ENCODE measurements around the gene CEP152.
"Not testable (repeated sequence)": the region's sequence is repeated elsewhere in the genome, so short reads cannot be mapped to it uniquely, and the experiment has no call there.

CEP152 gene

DNA sequence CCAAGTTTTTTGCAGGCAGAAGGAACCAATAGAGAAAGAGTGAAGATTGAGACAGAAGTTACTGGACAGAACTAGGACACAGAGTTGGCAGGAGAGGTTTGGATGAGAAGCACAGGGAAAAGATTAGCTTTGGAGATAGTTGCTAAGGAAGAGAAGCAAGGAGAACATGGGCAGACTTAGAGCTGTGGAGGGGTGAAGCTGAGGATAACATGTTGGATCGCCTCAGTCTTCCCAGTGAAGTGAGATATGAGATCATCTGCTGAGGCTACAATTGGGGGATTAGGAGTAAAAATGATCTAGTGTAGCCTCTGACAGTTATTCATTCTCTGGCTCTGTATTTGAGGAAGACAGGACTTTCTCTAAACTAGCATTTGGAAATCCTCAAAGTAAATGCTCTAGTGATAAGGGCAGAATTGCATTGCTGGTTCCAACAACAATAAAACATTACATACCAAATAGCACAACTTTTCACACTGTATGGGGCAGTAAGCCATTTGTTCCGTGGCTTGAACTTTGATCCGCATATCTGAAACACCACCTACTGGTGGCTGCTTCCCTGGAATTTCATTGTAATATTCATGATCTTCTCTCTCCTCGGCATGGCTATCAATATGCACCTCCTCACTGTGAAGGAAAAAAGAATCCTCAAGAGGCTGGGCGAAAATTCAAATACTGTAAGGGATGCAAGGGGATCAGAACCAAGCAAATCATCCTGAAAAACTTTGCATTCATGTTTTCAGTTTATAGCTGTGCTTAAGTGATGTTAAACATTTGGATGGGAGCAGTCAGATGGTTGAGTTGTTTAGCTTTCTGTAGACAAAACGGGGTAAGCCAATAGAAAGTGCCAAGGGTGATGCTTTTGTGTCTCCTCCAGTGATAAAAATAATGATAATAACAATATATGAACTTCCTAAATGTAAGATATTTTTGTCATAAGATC is 44.9 kb upstream of the CEP152 start:
- H3K27me3 Mint-ChIP-seq (ENCODE audit: low read depth, poor library complexity) = peaks cover 4% of the 10 kb centered on the region
- DNase-seq = peak; percentile 5
- H3K27ac Mint-ChIP-seq = no peak overlapping the region
- no peak overlapping the region for H3K4me3 Mint-ChIP-seq
- H3K9me3 Mint-ChIP-seq = peaks cover 4% of the 10 kb centered on the region
- TF ChIP-seq, protein P1, sequence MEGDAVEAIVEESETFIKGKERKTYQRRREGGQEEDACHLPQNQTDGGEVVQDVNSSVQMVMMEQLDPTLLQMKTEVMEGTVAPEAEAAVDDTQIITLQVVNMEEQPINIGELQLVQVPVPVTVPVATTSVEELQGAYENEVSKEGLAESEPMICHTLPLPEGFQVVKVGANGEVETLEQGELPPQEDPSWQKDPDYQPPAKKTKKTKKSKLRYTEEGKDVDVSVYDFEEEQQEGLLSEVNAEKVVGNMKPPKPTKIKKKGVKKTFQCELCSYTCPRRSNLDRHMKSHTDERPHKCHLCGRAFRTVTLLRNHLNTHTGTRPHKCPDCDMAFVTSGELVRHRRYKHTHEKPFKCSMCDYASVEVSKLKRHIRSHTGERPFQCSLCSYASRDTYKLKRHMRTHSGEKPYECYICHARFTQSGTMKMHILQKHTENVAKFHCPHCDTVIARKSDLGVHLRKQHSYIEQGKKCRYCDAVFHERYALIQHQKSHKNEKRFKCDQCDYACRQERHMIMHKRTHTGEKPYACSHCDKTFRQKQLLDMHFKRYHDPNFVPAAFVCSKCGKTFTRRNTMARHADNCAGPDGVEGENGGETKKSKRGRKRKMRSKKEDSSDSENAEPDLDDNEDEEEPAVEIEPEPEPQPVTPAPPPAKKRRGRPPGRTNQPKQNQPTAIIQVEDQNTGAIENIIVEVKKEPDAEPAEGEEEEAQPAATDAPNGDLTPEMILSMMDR (IDR thresholded peaks at IDR 0.05) = peak; percentile 28
- no peaks in the 10 kb centered on the region for H3K36me3 Mint-ChIP-seq (ENCODE audit: low read depth)
- H3K4me1 Mint-ChIP-seq = peaks cover 35% of the 10 kb centered on the region

DNA sequence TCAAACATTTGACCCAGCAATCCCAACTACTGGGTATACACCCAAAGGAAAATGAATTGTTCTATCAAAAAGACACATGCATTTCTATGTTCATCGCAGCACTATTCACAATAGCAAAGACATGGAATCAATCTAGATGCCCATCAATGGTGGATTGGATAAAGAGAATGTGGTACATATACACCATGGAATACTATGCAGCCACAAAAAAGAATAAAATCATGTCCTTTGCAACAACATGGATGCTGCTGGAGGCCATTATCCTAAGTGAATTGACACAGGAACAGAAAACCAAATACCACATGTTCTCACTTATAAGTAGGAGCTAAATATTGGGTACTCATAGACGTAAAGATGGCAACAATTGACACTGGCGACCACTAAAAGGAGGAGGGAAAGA is 43.6 kb upstream of the CEP152 start:
- H3K4me1 Mint-ChIP-seq = peaks cover 35% of the 10 kb centered on the region
- H3K27ac Mint-ChIP-seq; H3K36me3 Mint-ChIP-seq (ENCODE audit: low read depth); H3K9me3 Mint-ChIP-seq; H3K4me3 Mint-ChIP-seq; H3K27me3 Mint-ChIP-seq (ENCODE audit: low read depth, poor library complexity); DNase-seq: not testable (repeated sequence)

DNA sequence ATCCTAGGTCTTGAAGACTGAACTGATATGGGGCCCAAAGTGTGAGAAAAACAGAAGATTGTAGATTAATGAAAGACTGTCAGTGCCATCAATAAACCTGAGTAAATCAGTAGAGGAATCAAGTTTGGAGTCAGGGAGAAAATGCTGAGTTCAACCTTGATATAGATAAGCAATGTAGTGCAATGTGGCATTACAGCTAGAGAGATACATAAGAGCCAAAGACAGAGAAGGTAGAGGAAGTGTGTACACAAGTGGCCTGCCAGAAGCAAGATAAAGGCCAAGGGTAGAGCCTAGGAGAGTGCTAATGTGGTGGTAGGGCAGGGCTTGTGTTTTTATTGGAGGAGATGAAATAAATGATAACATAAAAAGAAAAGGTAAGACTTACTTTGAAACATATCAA is 41.1 kb upstream of the CEP152 start:
- H3K4me3 Mint-ChIP-seq = no peak overlapping the region
- no peaks in the 10 kb centered on the region for H3K27me3 Mint-ChIP-seq (ENCODE audit: low read depth, poor library complexity)
- H3K27ac Mint-ChIP-seq = no peak overlapping the region
- no peaks in the 10 kb centered on the region for H3K36me3 Mint-ChIP-seq (ENCODE audit: low read depth)
- DNase-seq = no peak
- TF ChIP-seq, protein P1 (IDR thresholded peaks at IDR 0.05) = no peak
- peaks cover 19% of the 10 kb centered on the region for H3K4me1 Mint-ChIP-seq
- peaks cover 4% of the 10 kb centered on the region for H3K9me3 Mint-ChIP-seq

DNA sequence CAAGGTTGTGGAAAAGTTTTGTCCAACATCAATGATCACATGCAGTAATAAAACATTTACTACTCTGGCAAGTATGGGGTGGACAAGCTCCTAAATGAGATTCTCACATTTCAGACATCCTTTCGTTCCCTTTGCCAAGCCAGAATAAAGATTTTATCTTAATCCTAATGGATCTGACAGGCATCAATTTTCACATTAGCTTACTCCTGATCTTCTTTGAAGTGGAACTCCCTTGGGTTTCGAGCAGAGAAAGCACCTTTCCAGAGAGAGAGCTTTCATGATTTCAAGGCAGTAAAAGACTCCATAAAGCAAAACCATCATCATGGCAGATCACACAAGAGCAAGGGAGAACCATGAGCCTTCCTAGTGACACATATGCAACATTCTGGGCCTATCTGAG is 39.8 kb upstream of the CEP152 start:
- no peak for DNase-seq
- Mint-ChIP-seq H3K4me1 (peaks cover 6% of the 10 kb centered on the region), H3K4me3 (no peak overlapping the region), H3K27me3 (ENCODE audit: low read depth, poor library complexity) (no peaks in the 10 kb centered on the region), H3K27ac (no peak overlapping the region), H3K36me3 (ENCODE audit: low read depth) (no peaks in the 10 kb centered on the region), H3K9me3 (peaks cover 4% of the 10 kb centered on the region)
- TF ChIP-seq, protein P1 (IDR thresholded peaks at IDR 0.05) = no peak

DNA sequence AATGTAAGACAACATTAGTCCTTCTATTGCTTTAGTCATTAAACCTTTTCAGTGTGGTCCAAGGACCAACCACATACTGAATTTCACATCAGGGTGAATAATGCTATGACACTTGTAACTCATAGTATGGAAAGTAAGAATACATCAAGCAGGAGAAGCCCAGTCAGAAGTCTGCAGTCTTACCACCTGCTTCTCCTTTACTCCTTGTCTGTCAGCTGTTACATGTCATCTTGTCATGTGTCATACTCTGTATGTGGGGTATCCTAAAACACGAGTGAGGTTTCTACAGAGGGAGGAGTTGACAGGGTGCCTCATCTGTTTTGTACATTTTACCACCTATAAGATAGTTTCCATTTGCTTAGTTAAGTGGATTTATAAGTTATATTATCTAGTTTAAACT is 34.3 kb upstream of the CEP152 start:
- Mint-ChIP-seq H3K36me3 (ENCODE audit: low read depth) (no peaks in the 10 kb centered on the region), H3K4me3 (no peak overlapping the region), H3K4me1 (no peaks in the 10 kb centered on the region), H3K9me3 (peaks cover 6% of the 10 kb centered on the region), H3K27ac (no peak overlapping the region), H3K27me3 (ENCODE audit: low read depth, poor library complexity) (no peaks in the 10 kb centered on the region)
- TF ChIP-seq, protein P1 (IDR thresholded peaks at IDR 0.05) = no peak
- no peak for DNase-seq

DNA sequence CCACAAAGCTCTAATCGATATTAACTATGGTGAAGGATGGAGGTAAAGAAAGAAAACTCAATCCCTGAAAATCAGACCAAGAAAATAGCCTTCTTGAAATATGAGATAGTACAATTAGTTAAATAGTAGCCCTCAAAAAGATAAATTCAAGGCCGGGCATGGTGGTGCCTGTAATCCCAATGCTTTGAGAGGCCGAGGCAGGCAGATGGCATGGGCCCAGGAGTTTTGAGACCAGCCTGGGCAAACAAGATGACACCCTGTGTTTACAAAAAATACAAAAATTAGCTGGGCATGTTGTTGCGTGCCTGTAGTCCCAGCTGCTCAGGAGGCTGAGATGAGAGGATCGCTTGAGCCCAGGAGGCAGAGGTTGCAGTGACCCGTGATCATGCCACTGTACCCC is 31.6 kb upstream of the CEP152 start:
- no peak overlapping the region for H3K27ac Mint-ChIP-seq
- TF ChIP-seq, protein P1 (IDR thresholded peaks at IDR 0.05) = no peak
- H3K4me3 Mint-ChIP-seq = no peak overlapping the region
- peaks cover 6% of the 10 kb centered on the region for H3K9me3 Mint-ChIP-seq
- no peaks in the 10 kb centered on the region for H3K4me1 Mint-ChIP-seq
- no peaks in the 10 kb centered on the region for H3K27me3 Mint-ChIP-seq (ENCODE audit: low read depth, poor library complexity)
- H3K36me3 Mint-ChIP-seq (ENCODE audit: low read depth) = no peaks in the 10 kb centered on the region
- no peak for DNase-seq

Data from nephron progenitor cell (in vitro differentiated cells).